ENCODE results near the gene SCO2. TPM values are rescaled to one million over a fixed set of nuclear protein-coding genes. Genes with fewer than 3 reads are reported as not detected.
A peak's percentile ranks its signal among the peaks of the same experiment; 100 is the strongest.

Gene SCO2
- total and polyA plus RNA-seq, 2 of the 13 experiments (the other 11 are each of a cell fraction or from before 2014, with no cell fraction given): 0.32 to 3.7 TPM

- TF ChIP-seq, protein P1, sequence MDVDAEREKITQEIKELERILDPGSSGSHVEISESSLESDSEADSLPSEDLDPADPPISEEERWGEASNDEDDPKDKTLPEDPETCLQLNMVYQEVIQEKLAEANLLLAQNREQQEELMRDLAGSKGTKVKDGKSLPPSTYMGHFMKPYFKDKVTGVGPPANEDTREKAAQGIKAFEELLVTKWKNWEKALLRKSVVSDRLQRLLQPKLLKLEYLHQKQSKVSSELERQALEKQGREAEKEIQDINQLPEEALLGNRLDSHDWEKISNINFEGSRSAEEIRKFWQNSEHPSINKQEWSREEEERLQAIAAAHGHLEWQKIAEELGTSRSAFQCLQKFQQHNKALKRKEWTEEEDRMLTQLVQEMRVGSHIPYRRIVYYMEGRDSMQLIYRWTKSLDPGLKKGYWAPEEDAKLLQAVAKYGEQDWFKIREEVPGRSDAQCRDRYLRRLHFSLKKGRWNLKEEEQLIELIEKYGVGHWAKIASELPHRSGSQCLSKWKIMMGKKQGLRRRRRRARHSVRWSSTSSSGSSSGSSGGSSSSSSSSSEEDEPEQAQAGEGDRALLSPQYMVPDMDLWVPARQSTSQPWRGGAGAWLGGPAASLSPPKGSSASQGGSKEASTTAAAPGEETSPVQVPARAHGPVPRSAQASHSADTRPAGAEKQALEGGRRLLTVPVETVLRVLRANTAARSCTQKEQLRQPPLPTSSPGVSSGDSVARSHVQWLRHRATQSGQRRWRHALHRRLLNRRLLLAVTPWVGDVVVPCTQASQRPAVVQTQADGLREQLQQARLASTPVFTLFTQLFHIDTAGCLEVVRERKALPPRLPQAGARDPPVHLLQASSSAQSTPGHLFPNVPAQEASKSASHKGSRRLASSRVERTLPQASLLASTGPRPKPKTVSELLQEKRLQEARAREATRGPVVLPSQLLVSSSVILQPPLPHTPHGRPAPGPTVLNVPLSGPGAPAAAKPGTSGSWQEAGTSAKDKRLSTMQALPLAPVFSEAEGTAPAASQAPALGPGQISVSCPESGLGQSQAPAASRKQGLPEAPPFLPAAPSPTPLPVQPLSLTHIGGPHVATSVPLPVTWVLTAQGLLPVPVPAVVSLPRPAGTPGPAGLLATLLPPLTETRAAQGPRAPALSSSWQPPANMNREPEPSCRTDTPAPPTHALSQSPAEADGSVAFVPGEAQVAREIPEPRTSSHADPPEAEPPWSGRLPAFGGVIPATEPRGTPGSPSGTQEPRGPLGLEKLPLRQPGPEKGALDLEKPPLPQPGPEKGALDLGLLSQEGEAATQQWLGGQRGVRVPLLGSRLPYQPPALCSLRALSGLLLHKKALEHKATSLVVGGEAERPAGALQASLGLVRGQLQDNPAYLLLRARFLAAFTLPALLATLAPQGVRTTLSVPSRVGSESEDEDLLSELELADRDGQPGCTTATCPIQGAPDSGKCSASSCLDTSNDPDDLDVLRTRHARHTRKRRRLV (CRISPR knock-in tag; IDR thresholded peaks at IDR 0.05): no peak
- TF ChIP-seq ZBTB21 (CRISPR knock-in tag; IDR thresholded peaks at IDR 0.05) (no peak), ELF4 (CRISPR knock-in tag; IDR thresholded peaks at IDR 0.05; ENCODE audit: borderline replicate concordance) (no peak), ZSCAN31 (CRISPR knock-in tag; IDR thresholded peaks at IDR 0.05; ENCODE audit: low read depth) (no peak), ADNP (CRISPR knock-in tag; IDR thresholded peaks at IDR 0.05) (no peak), BRCA1 (CRISPR knock-in tag; IDR thresholded peaks at IDR 0.05) (0 out of 2 replicates have a peak, but pooled peaks have one; percentile 18), ZNF552 (CRISPR knock-in tag; IDR thresholded peaks at IDR 0.05; ENCODE audit: borderline replicate concordance) (no peak), SIX4 (CRISPR knock-in tag; IDR thresholded peaks at IDR 0.05) (no peak), DNMT1 (CRISPR knock-in tag; IDR thresholded peaks at IDR 0.05) (no peak), CREB1 (IDR thresholded peaks at IDR 0.05) (no peak), CREB1 (CRISPR knock-in tag; IDR thresholded peaks at IDR 0.05) (no peak), SRSF9 (IDR thresholded peaks at IDR 0.05; ENCODE audit: borderline replicate concordance, insufficient read depth, low read depth, low read length, poor library complexity, severe bottlenecking) (no peak), ZMYM4 (CRISPR knock-in tag; IDR thresholded peaks at IDR 0.05) (peak; percentile 7; the same call in 1 of the 2 replicates), HOMEZ (CRISPR knock-in tag; IDR thresholded peaks at IDR 0.05; ENCODE audit: low read depth) (no peak), MYC (CRISPR knock-in tag; IDR thresholded peaks at IDR 0.05; ENCODE audit: borderline replicate concordance) (peak; percentile 29; the same call in 1 of the 2 replicates), TEF (CRISPR knock-in tag; IDR thresholded peaks at IDR 0.05) (no peak), SP1 (IDR thresholded peaks at IDR 0.05) (no peak), SP1 (CRISPR knock-in tag; IDR thresholded peaks at IDR 0.05) (peak; percentile 69), HNF4A (CRISPR knock-in tag; IDR thresholded peaks at IDR 0.05) (no peak), XBP1 (CRISPR knock-in tag; IDR thresholded peaks at IDR 0.05) (no peak), NKX3-1 (CRISPR knock-in tag; IDR thresholded peaks at IDR 0.05) (no peak)
- TF ChIP-seq, protein P2, sequence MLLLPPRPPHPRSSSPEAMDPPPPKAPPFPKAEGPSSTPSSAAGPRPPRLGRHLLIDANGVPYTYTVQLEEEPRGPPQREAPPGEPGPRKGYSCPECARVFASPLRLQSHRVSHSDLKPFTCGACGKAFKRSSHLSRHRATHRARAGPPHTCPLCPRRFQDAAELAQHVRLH (CRISPR knock-in tag; IDR thresholded peaks at IDR 0.05; ENCODE audit: borderline replicate concordance, low read depth): no peak
- TF ChIP-seq, protein P3, sequence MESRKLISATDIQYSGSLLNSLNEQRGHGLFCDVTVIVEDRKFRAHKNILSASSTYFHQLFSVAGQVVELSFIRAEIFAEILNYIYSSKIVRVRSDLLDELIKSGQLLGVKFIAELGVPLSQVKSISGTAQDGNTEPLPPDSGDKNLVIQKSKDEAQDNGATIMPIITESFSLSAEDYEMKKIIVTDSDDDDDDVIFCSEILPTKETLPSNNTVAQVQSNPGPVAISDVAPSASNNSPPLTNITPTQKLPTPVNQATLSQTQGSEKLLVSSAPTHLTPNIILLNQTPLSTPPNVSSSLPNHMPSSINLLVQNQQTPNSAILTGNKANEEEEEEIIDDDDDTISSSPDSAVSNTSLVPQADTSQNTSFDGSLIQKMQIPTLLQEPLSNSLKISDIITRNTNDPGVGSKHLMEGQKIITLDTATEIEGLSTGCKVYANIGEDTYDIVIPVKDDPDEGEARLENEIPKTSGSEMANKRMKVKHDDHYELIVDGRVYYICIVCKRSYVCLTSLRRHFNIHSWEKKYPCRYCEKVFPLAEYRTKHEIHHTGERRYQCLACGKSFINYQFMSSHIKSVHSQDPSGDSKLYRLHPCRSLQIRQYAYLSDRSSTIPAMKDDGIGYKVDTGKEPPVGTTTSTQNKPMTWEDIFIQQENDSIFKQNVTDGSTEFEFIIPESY (CRISPR knock-in tag; IDR thresholded peaks at IDR 0.05): no peak
Observed at GRCh38 chr22:50507421-50507990, 17.9 kb downstream of the SCO2 start, which contains the start of gene LMF2 (continued).

Measured in HepG2 (cell line).